OCI-LY7 (cell line): ENCODE data around the gene S100B.
"Not testable (repeated sequence)": the region's sequence is repeated elsewhere in the genome, so short reads cannot be mapped to it uniquely, and the experiment has no call there.

Experiments used
- EZH2phosphoT487 ChIP-seq: fragments of 200-600 bp; sonication (generic); IDR thresholded peaks from 2 replicates; pipeline ENCODE4 v1.6.1; 2018; ENCODE audit warnings: low read depth, borderline replicate concordance, mild to moderate bottlenecking, mixed run types, antibody characterized with exemption, low read length, moderate library complexity, mixed read lengths
- TF ChIP-seq, protein P1 (sequence below): fragments of 200-600 bp; sonication (generic); conservative IDR thresholded peaks from 2 replicates; pipeline ENCODE4 v1.5.1; 2014; ENCODE audit warnings: mild to moderate bottlenecking, antibody characterized with exemption, low read length, moderate library complexity, mixed read lengths

DNA sequence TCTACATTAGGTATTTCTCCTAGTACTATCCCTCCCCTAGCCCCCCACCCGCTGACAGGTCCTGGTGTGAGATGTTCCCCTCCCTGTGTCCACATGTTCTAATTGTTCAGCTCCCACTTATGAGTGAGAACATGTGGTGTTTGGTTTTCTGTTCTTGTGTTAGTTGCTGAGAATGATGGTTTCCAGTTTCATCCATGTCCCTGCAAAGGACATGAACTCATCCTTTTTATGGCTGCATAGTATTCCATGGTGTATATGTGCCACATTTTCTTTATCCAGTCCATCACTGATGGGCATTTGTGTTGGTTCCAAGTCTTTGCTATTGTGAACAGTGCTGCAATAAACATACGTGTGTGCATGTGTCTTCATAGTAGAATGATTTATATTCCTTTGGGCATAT lies 26.0 kb upstream of the S100B start:
- TF ChIP-seq, protein P1, sequence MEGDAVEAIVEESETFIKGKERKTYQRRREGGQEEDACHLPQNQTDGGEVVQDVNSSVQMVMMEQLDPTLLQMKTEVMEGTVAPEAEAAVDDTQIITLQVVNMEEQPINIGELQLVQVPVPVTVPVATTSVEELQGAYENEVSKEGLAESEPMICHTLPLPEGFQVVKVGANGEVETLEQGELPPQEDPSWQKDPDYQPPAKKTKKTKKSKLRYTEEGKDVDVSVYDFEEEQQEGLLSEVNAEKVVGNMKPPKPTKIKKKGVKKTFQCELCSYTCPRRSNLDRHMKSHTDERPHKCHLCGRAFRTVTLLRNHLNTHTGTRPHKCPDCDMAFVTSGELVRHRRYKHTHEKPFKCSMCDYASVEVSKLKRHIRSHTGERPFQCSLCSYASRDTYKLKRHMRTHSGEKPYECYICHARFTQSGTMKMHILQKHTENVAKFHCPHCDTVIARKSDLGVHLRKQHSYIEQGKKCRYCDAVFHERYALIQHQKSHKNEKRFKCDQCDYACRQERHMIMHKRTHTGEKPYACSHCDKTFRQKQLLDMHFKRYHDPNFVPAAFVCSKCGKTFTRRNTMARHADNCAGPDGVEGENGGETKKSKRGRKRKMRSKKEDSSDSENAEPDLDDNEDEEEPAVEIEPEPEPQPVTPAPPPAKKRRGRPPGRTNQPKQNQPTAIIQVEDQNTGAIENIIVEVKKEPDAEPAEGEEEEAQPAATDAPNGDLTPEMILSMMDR, result not testable (repeated sequence)
- not testable (repeated sequence) for TF ChIP-seq EZH2phosphoT487
